NCI-H1092 (cell line): Measurements from ENCODE around the gene MYEOV.

Experiments used
- DNase-seq: peaks from one replicate; lab custom pipeline; 2025; lab: John Stamatoyannopoulos, UW

MYEOV gene

GRCh38 chr11:69342588-69343330 is 48.8 kb downstream of the MYEOV start:
- no peak for DNase-seq

- no peak for DNase-seq
Observed at GRCh38 chr11:69343401-69344321, 49.7 kb downstream of the MYEOV start.

GRCh38 chr11:69344570-69345145 is 50.7 kb downstream of the MYEOV start:
- no peak for DNase-seq
